Stimulated activated CD8-positive, alpha-beta memory T cell treated with anti-CD3 and anti-CD28 coated beads, Interleukin-7, amount 100 ng/mL, for 48 hours (primary cell): ENCODE results near the gene KRT7.

Source experiments
- DNase-seq, 2 donors: peaks; one replicate each; pipeline ENCODE4 v3.0.0-alpha.2; 2020; ENCODE audit warnings: low read depth in 1 of 2; ENCODE audit errors: extremely low read depth in 1 of 2

Gene KRT7

GRCh38 chr12:52296572-52297215 lies 63.7 kb downstream of the KRT7 start:
- DNase-seq, result no peak
